Right lung (tissue), 5 donors: ENCODE data around the gene PDE4D. TPM values are rescaled to one million over a fixed set of nuclear protein-coding genes. Genes with fewer than 3 reads are reported as not detected.

ENCODE experiments used
- DNase-seq, 2 donors: peaks; one replicate each; pipeline ENCODE4 v3.0.0-alpha.2; 2013
- polyA plus RNA-seq, 5 donors: library from polyadenylated mRNA; unstranded; fragments of 120-200 nt; gene quantifications; one replicate each; pipeline versions ENCODE4 v1.2.1 to v1.2.3, GENCODE V29; 2013; ENCODE audit warnings: inconsistent platforms in 1 of 5, low replicate concordance in 1 of 5; ENCODE audit not compliant: insufficient read length in 5 of 5, insufficient read depth in 1 of 5

Gene PDE4D
- polyA plus RNA-seq, 5 donors: 14.6 to 27.4 (median 22.0) TPM

- DNase-seq: no peak
Observed at GRCh38 chr5:59366784-59367183, 526.7 kb downstream of the PDE4D start.

GRCh38 chr5:59362438-59362837, 531.1 kb downstream of the PDE4D start:
- DNase-seq: peak; percentile 56 to 66

- no peak for DNase-seq
Observed at GRCh38 chr5:59361454-59361853, 532.1 kb downstream of the PDE4D start.

- DNase-seq: no peak
Observed at GRCh38 chr5:59360130-59360555, 533.4 kb downstream of the PDE4D start.

DNA sequence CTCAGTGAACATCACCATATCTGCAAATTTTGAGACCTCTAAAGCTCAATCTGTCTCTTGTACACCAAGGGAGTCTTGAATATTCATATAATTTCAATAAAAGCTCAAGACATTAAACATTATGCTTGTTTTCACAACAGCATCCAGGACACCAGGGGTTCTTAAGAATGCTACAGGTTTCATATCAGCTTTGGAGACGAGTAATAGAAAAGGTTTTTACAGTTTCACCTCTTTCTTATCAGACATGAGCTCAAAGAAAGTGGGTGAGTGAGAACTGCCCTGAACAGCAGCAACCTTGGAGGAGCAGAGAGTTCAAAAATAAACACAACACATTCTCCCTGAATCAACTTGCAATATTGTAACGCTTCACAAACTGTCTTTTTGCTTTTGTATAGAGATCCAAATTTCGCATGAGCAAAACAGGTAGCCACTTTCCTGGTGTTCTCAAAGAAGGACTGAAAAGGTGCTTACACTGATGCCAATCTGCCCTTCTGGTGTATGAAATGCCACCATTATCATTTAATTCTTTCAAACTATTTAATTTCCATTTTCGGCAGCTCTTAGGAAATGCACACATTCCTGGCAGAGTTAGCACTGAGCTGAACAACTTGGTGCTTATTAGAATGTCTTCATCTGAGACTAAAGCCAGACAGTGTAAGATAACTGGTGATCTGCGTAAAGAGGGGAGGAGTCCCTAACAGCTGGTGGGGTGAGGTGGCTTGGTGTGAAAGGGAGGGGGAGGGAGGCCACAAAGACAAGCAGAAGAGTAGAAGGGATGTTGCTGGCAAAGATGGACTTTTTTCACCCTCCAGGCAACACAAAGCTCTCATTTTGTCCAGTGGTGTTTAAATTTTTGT, 535.3 kb downstream of the PDE4D start:
- peak in 1 of 2 donors; percentile 31 for DNase-seq

DNA sequence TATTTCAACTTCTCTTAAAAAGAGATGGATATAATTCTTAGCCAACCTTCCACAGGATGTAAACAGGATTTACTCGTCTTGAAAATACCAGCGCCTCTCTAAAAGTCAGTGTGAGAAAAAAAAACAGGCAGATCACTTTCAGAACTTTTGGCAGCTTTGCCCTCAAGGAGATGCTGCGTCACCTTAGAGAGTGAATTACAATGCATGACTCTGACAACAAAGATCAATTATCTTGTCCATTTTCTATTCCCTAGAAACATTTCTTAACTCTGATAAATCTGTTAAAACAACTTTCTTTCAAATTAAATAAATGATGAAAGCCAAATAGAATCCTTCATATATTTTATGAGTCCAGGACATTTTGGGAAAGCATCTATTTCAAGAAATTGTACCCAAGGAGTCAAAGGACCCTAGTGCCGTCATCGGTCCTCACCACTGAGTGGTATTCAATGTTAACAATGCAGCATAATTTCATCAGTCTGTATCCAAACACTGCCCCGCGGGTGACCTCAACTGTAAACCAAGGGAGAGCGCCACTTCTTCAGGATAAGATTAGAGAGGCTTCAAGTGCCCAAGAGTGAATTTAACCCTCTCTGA, 536.0 kb downstream of the PDE4D start:
- DNase-seq: no peak

DNA sequence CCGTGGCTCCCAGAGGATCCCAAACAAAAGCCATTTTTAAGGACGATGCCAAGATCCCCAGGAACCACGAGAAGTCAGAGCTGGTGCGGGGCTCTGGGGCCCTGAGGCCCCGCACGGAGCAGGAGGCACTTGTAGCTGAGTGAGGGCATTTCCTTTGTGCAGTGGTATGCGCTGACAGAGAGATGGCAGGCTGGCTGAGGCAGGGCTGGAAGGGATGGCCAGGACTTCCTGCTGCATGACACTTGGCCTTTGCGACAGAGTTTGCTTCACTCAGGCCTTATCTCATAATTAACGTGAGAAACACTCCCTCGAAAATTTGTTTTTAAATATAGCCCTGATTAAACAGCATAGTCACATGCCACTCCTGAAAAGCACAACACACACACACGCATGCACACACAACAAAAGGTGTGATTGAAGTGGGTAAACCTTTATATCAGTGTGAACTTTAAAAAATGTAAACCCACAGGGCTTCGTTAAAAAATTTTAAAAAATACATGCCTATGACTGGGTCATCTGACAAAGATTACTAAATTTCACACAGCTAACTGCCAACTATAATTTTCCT, 536.6 kb downstream of the PDE4D start:
- no peak for DNase-seq

GRCh38 chr5:59354811-59355210, 538.7 kb downstream of the PDE4D start:
- no peak for DNase-seq

GRCh38 chr5:59354274-59354673, 539.3 kb downstream of the PDE4D start:
- no peak for DNase-seq

DNA sequence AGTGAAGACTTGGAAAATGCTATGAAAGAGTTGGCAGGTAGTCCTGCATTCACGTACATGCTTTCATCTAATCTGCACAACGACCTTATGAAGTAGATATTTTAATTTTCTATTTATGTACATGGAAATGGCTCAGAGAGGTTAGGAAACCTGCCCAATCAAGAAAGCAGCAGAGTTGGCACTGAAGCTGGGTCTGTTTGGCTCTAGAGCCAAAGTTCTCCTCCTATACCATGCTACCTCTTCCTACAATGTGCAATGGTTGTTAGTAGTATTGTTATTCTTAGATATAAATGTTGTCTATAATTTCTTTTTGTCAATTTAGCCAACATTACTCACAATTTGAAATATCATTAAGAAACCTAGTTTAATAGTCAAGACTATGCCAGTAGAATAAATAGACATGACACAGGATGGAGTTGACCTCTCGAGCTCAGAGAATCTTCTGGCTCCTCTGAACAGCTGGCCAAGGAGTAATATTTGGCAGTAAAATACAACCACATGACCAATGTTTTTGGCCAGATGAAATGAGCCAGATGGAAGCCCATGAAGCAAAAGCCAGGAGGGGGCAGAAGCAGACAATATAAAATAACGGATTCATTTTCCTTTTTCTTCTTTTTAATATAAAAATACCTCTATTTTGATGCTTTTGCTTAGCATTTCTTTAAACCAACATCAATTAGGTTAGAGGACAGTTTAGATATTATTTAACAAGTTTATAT, 542.3 kb downstream of the PDE4D start:
- peak in 1 of 2 donors; percentile 78 for DNase-seq

DNA sequence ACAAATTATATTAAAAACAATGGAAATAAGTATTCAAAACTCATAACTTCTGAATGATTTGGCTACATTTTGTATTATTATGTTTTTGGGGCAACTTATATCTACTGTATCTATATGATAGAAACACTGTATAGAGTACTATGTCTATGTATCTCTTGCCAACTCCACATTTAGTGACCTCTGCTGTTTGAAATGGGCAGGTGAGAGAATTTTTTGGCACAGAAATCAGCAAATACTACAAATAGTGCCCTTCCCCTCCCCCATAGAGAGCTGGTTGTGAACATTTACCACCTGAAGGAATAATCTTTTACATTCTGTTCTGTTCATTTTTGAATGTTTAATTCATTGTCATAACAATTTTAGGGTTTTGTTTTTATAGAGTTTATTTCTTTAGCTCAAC, 545.3 kb downstream of the PDE4D start:
- no peak for DNase-seq

DNA sequence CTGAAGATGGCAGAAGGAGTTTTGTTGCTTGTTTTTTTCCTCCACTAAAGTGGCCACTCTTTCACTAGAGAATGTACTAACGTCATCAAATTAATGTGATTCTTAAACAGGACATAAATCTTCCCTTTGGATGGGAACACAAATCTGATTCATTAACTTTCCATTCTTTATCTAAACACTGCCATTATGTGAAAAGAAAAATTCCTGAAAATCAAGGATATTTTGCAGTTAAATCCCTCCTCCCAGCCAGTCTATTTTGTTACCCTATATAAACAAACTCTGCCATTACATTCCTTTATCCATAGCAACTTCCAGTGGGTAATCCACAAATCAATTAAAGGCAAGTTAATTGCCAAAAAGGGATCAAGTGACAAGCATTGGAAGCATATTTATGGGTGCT, 546.5 kb downstream of the PDE4D start:
- DNase-seq: no peak

- no peak for DNase-seq
Observed at GRCh38 chr5:59346514-59346913, 547.0 kb downstream of the PDE4D start.

- no peak for DNase-seq
Observed at GRCh38 chr5:59342181-59342580, 551.3 kb downstream of the PDE4D start.

GRCh38 chr5:59341760-59342159, 551.8 kb downstream of the PDE4D start:
- no peak for DNase-seq

- no peak for DNase-seq
Observed at GRCh38 chr5:59341155-59341554, 552.4 kb downstream of the PDE4D start.

DNA sequence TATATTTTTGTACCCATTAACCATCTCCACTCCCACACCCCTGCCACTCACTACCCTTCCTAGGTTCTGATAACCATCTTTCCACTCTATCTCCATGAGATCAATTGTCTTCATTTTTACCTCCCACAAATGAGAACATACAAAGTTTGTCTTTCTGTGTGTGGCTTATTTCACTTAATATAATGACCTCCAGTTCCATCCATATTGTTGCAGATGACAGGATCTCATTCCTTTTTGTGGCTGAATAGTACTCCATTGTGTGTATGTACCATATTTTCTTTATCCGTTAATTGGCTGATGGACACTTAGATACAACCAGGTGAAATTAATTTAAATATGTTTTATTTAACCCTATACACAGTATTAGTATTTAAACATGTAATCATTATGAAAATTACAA, 552.9 kb downstream of the PDE4D start:
- no peak for DNase-seq

DNA sequence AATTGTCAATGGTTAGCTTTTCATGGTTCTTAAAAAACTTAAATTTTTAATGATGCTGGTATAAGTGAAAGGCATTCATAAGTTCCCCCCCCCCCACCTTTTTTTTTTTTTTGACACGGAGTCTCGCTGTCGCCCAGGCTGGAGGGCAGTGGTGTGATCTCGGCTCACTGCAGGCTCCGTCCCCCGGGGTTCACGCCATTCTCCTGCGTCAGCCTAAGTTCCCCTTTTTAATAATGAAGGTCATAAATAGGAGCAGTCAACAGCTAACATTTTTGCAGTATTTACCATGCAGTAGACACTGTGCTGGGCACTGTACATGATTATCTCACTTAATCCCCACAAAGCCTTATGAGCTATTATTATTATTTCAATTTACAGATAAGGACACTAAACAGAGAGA, 556.3 kb downstream of the PDE4D start:
- DNase-seq: no peak

DNA sequence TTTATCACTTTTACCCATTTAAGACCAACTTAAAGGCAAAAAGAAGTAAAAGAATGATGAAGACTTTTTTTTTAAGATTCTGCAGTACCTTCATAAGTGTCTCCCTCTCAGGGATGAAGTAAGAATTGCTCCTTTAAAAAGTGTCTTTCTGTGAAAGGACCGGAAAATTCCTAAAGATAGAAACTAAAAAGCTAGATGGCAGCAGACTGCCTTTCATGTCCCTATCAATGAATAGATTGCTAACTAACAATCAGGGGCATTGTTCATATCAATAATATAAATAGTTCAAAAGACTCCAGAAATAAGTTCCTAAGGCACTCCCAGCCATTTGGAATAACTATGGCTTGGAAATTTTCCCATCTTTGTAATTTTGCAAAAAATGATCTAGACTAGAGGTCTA, 558.0 kb downstream of the PDE4D start:
- DNase-seq: no peak

DNA sequence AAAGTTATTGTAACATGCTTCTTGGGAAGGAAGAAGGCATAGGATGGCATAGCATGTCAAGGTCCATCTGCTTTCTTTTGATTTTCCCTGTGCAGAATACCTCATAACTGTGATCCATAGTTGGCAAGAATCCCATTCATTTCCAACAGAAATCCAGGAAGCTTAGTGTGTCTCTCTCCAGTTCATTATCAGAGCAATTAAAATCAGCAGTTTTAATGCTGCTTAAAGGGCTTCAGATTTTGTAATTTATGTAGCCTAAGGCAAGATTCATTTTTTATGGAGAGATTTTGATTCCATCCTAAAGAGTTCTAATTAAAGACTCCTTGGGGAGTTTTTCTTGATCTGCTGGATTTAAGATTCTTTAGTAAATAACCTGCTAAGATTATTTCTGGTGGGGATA, 560.1 kb downstream of the PDE4D start:
- DNase-seq: no peak

DNA sequence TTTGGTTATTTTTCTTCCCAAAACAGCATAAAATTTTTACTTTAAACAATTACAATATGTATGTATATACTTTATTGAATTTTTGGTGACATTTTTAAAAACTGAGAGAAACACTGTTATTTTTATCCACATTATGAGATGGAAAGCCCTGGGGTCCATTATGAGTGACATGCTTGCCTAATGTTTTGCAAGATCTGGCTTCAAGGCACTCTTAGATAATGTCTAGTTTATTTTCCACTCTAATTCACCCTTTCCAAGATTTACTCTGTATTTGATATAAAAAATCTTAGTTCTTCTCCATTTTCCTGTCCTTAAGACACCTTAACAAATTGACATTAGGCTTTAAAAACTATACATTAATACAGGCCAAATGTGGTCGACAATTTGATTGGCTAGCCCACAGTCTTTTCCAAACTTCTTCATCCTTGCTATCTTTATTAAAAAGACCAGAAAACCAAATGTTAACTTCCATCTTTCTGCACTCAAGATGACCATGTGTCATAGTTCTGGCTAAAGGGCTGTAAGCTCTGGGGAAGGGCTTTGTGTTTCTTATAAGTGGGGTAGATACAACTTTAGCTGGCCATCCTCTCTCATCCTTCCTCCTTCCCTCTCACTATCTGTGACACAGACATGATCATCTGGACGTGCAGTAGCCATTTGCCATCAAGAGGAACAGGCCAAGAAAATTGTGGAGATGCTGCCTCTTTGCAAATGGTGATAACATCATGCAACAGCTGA, 561.1 kb downstream of the PDE4D start:
- no peak for DNase-seq

- no peak for DNase-seq
Observed at GRCh38 chr5:59330680-59331079, 562.8 kb downstream of the PDE4D start.
